Left kidney (tissue), 2 donors: Measurements from ENCODE around the gene MAP3K5. TPM values are rescaled to one million over a fixed set of nuclear protein-coding genes. Genes with fewer than 3 reads are reported as not detected.
"Not testable (repeated sequence)": the region's sequence is repeated elsewhere in the genome, so short reads cannot be mapped to it uniquely, and the experiment has no call there.

Experiments
- DNase-seq: peaks from one replicate; pipeline ENCODE4 v3.0.0-alpha.2; 2013
- polyA plus RNA-seq: library from polyadenylated mRNA; unstranded; fragments of 120-200 nt; gene quantifications from one replicate; pipeline ENCODE4 v1.2.1, GENCODE V29; 2013; ENCODE audit not compliant: insufficient read length

Gene MAP3K5
- polyA plus RNA-seq, 1 donor: 7.4 TPM

DNA sequence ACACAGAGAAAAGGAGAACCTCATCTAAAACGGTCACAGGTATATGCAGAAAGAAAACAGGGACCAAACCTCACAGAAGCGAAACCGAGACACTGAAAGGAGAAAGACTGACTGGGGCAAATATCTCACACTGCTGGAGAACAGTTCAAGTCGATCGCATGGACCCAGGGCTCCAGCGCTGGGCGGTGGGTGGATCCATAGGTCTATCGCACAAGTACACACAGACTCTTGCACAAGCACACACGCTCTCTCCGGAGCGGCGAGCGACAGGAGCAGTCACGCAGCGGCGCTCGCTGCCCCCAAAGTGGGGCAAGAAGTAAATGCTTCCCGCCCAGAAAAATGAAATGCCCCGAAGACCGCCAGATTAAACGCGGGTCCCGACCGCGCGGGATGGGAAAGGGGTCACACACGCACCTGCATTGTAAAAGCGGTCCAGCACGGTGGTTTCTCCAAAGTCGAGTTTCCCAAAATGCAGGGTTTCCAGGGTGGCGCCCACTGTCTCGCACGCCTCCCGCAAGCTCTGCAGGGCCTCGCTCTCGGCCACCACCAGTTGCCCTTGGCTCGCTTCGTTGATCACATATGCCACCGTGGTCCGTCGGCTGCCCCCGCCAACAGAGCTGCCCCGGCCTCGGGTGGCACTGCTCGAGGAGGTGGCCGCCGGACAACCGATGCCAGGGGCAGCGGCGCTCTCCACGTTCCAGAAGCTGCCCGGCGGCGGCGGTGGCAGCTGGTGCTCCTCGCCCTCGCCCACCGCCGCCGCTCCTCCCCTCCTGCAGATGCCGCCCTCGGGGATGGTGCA is 782 bp downstream of the MAP3K5 start:
- peak; percentile 25 for DNase-seq

DNA sequence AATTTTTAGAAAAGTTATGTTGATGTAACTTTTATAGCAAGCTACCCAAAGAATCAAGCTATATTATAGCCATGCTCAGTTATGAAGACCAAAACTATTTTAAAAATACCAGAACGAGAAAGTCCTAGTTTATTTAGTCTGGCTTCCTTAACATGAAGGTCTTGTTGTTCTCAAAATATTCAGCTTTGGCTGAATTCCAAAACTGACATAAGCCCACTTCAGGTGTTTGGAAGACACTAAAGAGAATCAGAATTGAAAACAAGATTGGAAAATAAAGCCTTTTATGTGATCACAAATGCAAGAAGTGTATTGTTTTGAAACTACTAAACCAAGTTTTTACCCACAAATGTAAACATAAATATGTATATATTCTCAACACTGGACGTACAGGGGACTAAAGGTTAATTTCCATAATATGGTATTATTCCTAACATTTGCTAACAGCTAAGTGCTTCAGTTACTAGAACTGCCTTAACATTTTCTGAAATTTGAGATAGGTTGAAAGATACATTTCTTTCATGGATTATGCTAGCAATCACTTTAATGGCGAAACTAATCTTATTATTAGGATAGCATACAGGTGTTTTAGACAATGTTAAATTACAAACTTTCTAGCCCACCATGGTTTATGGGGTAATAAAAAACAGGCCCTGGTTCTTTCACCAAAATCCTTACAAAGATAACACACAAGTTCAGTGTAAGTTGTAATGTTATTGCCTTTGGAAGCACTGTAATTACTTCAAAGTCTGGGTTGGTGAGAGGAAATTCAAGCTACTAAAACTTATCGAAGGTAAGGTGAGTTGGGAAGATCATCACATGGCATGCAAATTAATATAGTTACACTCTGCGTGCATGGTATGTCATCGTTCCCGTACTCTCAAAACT is 1.6 kb downstream of the MAP3K5 start:
- no peak for DNase-seq

DNA sequence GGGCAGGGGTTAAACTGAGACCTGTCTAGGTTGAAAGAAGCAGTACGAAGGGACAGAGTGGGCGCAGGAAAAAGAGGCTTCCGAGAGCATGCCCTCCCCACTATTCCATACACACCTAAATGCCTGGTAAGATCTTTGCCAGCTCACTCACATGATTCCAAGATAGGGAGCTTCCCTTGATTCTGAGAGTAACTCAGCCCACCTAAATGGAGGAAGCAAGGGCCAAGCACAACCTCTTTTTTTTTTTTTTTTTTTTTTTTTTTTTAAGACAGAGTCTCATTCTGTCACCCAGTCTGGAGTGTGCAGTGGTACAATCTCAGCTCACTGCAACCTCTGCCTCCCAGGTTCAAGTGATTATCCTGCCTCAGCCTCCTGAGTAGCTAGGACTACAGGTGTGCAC is 2.8 kb downstream of the MAP3K5 start:
- not testable (repeated sequence) for DNase-seq

DNA sequence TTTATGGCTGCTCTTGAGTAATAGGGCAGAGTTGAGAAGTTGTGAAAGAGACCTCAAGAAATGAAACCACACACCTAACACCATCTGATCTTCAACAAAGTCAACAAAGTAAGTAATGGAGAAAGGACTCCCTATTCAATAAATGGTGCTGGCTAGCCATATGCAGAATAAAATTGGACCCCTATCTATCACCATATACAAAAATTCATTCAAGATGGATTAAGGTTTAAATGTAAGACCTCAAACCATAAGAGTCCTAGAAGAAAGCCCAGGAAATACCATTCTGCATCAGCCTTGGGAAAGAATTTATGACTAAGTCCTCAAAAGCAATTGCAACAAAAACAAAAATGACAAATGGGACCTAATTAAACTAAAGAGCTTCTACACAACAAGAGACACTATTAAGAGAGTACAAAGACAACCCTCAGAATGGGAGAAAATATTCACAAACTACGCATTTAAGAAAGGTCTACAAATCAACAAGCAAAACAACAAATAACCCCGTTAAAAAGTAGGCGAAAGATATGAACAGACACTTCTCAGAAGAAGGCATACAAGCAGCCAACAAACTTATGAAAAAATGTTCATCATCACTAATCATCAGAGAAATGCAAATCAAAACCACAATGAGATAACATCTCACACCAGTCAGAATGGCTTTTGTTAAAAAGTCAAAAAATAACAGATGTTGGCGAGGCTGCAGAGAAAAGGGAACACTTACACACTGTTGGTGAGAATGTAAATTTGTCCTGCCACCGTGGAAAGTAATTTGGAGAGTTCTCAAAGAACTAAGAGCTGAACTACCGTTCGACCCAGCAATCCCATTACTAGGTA is 4.0 kb downstream of the MAP3K5 start:
- no peak for DNase-seq

DNA sequence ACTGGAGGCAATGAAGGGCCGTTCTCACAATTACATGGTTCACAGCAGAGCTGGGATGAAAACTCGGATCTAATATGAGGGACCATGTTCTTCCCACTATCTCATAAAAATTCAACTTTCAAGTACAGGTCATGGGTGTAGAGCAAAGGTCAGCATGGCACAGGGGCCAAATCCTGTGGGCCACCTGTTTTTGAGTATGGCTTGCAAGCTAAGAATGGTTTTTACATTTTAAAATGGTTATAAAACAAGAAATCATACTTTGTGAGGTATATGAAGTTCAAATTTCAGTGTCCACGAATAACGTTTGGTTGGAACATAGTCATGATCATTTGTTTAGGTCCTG is 4.6 kb downstream of the MAP3K5 start:
- DNase-seq: no peak

DNA sequence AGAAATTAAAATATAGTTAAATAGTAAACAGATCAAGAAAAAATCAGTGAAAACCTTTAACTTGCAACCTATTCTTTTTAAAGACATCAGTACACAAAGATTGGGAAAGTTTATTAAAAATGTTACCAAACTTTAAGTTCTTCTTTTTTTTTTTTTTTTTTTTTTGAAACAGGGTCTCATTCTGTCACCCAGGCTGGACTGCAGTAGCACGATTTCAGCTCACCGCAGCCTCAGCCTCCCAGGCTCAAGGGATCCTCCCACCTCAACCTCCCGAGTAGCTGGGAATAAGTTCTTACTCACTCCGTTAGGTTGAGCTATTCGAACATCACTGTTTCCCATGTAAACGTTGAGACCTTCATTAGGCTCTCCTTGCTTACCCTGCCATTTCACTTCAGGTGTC is 5.6 kb downstream of the MAP3K5 start:
- no peak for DNase-seq

DNA sequence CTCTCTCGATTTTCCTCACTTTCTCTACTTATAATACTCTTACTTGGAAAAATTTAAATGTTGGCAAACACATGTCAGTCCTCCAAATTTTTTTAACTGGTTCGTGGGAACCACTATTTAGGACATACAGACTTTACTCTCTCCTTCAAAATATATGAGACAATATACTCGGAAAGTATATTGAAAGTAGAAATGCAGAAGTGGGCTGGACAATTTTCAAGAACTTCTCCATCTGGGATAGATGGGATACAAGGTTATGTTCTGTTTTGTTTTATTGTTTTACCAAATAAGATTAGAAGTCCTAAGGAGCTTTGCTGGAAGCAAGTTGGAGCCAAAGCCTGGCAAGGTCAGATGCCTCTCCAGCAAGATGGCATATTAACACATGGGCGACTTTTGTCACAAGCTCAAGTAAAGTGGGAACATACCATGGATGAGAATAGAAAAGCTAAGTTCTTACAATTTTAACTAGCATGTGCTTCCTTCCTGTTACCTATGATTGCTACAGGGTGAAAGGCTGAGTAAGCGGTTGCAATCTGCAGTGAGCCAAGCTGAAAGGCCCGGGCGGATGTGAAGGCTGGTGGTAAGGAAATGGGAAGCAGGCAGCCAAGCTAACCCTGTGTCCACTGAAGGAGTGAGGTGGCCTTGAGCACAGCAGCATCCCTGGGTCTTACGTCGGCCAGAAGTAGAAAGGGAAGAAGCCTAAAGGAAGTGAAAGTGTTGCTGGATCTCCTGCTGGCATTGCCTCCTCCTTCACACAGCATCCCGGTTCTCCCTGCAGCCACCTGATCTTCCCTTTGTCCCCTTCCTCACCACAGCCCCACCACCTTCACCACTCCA is 7.1 kb downstream of the MAP3K5 start:
- DNase-seq: no peak

DNA sequence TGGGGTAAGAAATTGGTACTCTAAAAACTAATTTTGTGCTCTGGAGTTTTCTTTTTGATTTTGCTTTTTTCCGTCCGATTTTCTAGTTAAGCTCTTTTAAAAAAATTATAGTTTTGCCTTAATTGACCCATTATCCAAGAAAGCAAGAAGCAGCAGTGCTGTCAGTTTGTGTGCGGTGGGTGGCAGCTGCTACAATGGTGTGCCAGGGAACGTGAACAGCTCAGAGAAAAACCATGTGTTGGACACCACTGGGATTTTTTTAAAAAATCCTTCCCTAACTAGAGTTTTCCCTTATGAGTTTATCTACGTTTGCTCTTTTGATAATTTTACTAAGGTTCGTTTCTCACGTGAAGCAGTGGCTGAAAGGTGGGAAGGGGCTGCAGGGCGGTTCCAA is 8.0 kb downstream of the MAP3K5 start:
- DNase-seq: no peak

DNA sequence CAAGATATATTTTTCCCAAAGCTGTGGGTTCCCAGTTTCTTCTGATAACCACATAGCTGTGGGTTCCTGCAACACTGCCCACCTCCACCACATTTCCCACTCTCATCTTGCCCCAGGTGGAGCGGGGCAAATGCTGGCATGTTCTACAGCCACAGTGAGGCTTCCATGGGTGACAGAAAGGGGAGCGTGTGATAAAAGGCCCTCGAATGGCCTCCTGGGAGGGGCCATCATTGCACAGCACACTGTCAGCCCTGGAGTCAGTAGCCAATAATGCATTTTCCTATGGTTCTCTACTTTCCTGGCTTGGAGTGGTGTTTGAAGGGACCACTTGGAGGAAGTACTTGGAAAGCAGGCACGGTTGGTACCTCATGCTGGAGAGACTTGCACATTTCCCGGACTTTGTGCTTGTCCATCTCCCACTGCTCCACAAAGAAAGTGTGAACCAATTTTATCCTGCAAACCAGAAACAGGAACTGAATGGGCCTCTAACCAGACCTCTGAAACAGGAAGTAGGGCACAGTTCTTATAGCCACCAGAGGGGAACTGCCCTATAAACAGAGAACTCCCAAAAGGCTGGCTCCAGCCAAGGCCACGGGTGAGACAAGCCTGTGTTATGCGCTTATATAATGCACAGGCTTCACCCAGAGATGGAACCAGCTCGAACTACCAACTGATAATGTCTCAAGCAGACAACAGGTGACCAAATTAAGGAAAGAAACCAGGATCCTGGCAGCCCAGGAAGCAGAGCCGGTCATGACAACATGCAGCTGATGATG is 8.6 kb downstream of the MAP3K5 start:
- DNase-seq: no peak

DNA sequence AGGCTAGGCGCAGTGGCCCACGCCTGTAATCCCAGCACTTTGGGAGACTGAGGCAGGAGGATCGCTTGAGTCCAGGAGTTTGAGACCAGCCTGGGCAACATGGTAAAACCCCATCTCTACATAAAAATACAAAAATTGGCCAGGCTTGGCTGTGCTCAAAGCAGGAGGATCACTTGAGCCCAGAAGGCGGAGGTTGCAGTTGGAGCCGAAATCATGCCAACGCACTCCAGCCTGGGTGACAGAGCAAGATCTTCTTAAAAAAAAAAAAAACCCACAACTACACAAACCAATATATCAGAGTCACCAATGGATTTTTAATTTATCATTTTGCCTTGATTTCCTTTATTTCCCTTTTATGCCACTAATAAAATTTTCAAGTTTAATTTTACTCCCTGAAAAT is 9.3 kb downstream of the MAP3K5 start:
- no peak for DNase-seq

DNA sequence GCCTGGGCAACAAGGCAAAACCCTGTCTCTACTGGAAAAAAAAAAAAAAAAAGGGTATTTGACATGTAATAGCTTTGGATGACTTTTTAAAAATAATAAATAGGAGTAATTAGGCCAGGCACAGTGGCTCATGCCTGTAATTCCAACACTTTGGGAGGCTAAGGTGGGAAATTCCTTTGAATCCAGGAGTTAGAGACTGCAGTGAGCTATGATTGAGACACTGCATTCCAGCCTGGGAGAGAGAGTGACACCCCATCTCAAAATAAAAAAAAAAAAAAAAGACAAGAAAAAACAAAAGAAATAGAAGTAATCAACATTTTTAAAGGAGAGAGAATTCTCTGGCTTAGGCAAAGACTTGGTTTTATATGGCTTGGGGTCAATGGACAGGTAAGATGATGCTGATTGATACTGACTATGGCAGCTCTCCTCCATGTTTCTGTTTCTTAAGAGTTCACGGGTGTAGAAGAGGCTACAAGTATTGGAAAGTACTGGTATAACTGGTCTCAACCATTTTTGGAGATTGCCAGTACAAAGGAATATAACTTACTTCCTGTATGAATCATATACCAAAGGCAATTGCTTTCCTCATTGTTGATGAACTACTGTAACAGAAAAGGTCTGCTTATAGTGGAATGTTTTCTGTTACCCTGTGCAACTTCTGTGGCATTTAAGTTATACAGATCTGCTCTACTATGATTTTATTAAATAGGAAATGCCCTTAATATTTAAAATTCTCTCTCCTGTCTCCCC is 10.1 kb downstream of the MAP3K5 start:
- DNase-seq: no peak

DNA sequence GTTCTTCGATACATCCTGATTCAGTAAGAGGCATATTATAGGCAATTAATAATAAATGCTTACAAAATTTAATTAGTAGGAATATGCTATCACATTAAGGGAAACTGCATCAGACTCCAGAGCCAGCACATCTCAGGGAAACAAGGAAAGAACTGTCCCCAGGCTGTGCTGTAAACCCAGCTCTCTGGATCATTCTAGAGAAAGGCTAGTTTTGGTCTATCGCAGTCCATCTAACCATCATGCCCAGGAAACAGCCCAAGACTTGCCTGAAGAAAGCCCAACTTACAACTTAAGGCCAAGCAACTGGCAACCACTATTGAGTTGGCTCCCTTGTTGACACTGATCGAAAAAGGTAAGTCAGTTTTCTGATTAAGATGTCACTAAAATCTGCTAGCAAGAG is 11.3 kb downstream of the MAP3K5 start:
- no peak for DNase-seq

DNA sequence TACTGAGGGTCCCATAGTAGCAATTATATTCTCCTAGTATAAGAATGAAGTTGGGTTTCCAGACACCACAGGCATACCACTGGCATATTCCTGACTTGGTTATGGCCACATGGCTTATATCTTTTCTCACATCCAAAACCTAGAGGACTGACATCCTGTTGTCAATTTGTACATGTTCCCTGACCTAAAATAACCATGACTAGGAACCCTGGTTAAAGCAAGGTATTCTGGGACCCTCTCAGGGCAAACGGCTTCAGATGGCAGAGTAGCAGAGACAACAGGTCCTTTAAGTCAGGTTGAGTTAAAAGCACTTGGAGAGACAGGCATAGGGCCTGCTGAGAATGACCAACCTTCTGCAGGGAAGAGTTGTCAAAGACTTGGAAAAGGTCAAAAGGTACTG is 12.6 kb downstream of the MAP3K5 start:
- no peak for DNase-seq

DNA sequence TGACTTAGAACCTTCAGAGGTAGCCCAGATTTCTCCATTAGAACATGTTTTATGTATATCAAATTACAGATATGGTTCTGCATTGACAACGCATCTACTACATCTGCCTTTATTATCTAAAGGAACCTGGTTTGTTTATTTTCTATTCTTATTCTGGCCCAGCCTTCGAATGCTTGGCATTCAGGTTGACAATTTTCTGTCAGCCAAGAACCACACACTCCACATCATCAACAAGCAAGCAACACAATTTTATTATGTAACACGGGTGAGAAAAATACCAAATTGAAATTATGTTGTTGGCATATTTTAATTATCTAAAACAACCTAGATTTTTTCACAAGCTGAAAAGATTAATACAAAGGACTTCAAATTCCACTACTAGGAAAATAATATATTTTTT is 14.6 kb downstream of the MAP3K5 start:
- no peak for DNase-seq

DNA sequence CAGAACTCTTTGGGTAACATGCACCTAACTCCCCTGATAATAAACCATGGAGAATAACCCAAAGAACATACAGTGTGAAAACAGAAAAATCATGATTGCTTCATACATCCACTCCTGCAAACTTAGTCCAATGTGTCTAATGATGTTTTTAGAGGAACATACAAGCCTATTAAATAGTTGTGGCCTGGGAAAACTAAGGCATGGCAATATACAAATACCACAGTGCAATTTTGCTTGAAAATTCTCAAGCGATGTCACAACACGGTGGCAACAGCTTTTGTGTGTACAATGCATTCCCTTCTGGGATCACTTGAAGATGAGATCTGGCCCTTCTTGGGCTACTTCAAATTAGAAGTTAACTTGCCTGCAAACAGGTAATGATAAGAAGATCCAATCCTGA is 16.7 kb downstream of the MAP3K5 start:
- DNase-seq: no peak

DNA sequence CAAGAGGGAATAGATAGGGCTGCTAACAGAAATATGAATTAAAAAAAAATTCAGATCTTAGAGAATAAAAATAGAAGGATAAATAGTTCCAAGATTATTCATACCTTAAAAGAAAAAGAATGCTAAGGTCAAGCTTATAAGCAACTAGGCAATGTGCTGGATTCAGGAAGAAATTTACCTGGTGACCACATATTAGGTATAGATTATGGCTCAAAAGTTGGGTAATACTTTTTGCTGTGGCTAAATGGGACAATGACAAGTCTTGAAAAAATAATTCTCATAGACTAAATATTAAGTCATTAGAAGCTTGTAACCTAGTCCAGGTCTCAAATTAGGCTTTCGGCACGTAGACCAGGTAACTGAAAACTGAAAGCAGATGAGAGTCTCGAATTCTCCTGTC is 17.2 kb downstream of the MAP3K5 start:
- DNase-seq: no peak

DNA sequence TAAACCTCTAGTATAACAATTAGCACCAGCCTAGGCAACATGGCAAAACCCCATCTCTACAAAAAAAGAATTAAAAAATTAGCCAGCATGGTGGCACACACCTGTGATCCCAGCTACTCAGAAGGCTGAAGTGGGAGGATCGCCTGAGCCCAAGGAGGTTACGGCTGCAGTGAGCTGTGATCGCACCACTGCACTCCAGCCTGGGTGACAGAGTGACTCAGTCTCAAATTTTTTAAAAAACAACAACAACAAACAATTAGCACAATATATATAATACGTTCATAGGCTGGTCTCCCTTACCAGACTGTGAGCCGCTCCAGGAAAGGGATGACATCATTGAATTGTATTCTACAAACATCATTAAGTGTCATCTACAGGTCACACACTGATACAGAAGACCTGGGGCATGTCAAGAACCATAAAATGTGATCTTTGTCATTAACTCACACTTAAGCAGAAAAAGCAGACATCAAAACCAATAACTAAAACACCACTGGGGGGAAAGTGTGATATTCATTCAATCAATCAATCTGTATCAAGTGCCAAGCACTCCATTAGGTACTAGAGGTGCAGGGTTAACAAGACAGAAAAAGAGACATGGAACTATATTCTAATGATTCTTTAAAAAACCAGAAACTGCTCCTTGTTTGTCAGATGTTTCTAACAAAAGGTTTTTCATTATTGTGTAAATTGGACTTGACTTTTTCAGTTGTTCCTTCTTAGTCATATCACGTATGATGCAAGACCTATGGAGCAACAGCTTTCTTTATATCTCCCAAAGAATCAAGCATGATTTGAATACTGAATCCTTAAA is 17.8 kb downstream of the MAP3K5 start:
- DNase-seq: no peak

DNA sequence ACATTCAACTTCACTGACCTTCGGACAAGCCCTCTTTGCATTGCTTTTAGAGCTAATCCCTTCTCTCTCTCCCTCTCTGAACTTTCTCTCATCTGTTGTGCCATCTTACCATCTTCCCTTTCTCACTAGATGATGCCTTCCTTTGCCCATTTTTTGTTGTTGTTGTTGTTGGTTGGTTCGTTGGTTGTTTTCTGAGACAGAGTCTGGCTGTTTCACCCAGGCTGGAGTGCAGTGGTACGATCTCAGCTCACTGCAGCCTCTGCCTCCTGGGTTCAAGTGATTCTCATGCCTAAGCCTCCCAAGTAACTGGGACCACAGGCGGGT is 18.8 kb downstream of the MAP3K5 start:
- no peak for DNase-seq

DNA sequence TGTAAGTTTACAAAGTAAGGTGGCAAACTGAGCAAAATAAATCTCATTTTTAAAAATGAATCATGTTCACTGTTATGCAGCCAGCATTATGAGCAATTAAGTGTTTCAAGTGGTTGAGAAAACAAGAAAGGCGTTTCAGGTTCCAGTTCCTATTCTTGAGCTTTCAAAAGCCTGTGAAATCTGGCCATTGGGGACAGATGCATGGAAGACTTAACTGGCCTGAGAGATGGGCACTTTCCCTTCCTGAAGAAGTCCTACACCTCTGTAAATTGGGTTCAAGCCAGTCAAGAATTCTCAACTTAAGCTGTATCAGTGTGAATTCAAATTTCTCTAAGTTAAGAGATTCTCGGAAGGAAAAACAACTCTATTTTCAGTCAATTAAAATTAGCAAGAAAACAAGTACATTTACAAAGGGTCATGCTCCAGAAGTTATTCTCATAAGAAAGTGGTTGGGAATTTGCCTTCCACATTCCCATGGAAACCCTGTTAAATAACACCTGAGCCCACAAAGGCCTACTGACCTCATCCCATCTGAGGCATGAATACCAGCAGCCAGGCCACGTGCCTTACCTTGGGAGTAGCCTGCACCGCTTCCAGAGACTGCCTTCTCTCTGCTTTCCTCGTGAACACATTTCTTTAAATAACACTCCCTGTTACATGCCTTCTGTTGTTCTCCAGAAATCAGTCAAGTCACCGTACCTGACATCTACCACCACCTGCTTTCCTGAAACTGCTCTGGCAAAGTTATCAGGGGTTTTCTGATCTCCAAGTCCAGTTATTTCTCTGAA is 19.4 kb downstream of the MAP3K5 start:
- DNase-seq: peak; percentile 57
